Neural cell (in vitro differentiated cells): ENCODE measurements around the gene CTTNBP2NL. TPM values are rescaled to one million over a fixed set of nuclear protein-coding genes. Genes with fewer than 3 reads are reported as not detected.

Experiments
- H2AFZ ChIP-seq: fragments of 200-600, 300-800 bp; sonication (generic), shearing (Covaris generic); 2 replicates; pipeline ENCODE4 v1.6.0; 2014; ENCODE audit warnings: low read depth, mild to moderate bottlenecking, antibody characterized with exemption, low read length, moderate library complexity
- H3F3A ChIP-seq: fragments of 200-600 bp; shearing (Covaris generic); 2 replicates; pipeline ENCODE4 v1.6.1; 2016; ENCODE audit warnings: mild to moderate bottlenecking, moderate library complexity, mixed read lengths, antibody characterized with exemption, low read length; ENCODE audit not compliant: insufficient read depth, poor library complexity, severe bottlenecking
- H3K27ac ChIP-seq: fragments of 200-600, 300-800 bp; sonication (generic), shearing (Covaris generic); 2 replicates; pipeline ENCODE4 v1.5.1; 2014; ENCODE audit warnings: mild to moderate bottlenecking, low read length, moderate library complexity
- H3K27me3 ChIP-seq: fragments of 300-800, 200-600 bp; sonication (generic), shearing (Covaris generic); 2 replicates; pipeline ENCODE4 v1.6.0; 2014; ENCODE audit warnings: mild to moderate bottlenecking, low read depth, low read length, moderate library complexity; ENCODE audit not compliant: insufficient read depth
- H3K36me3 ChIP-seq: fragments of 300-800, 200-600 bp; sonication (generic), shearing (Covaris generic); 2 replicates; pipeline ENCODE4 v1.5.1; 2014; ENCODE audit warnings: mild to moderate bottlenecking, antibody characterized with exemption, low read length, moderate library complexity; ENCODE audit not compliant: insufficient read depth
- H3K4me2 ChIP-seq: fragments of 300-800, 200-600 bp; sonication (generic), shearing (Covaris generic); 2 replicates; pipeline ENCODE4 v1.6.0; 2014; ENCODE audit warnings: mild to moderate bottlenecking, low read length
- H3K4me3 ChIP-seq: fragments of 300-800, 200-600 bp; sonication (generic), shearing (Covaris generic); 2 replicates; pipeline ENCODE4 v1.5.1; 2014; ENCODE audit warnings: mild to moderate bottlenecking, low read length, moderate library complexity
- H3K79me2 ChIP-seq: fragments of 200-600 bp; shearing (Covaris generic); replicated peaks from 2 replicates; pipeline ENCODE4 v1.6.0; 2014; ENCODE audit warnings: mild to moderate bottlenecking, low read length, moderate library complexity; ENCODE audit not compliant: insufficient read depth
- H3K9ac ChIP-seq: fragments of 300-800, 200-600 bp; sonication (generic), shearing (Covaris generic); 2 replicates; pipeline ENCODE4 v1.6.1; 2016; ENCODE audit warnings: mild to moderate bottlenecking, low read length, mixed read lengths
- H3K9me2 ChIP-seq: fragments of 200-600 bp; shearing (Covaris generic); 2 replicates; pipeline ENCODE4 v1.6.1; 2016; ENCODE audit warnings: mild to moderate bottlenecking, low read length, mixed read lengths; ENCODE audit not compliant: insufficient read depth
- H3K9me3 ChIP-seq: fragments of 200-600, 300-800 bp; sonication (generic), shearing (Covaris generic); 2 replicates; pipeline ENCODE4 v1.6.1; 2016; ENCODE audit warnings: mild to moderate bottlenecking, mixed run types, low read length, moderate library complexity, mixed read lengths
- H4K20me1 ChIP-seq: fragments of 200-600 bp; shearing (Covaris generic); 2 replicates; pipeline ENCODE4 v1.6.1; 2016; ENCODE audit warnings: mild to moderate bottlenecking, mixed run types; ENCODE audit not compliant: insufficient read depth
- CTCF ChIP-seq: fragments of 450-650 bp; IDR thresholded peaks from 2 replicates; pipeline ENCODE4 v1.5.1; 2014; ENCODE audit warnings: antibody characterized with exemption, mild to moderate bottlenecking, moderate library complexity; ENCODE audit not compliant: poor library complexity, severe bottlenecking
- EP300 ChIP-seq: fragments of 450-650 bp; conservative IDR thresholded peaks from 2 replicates; pipeline ENCODE4 v1.6.1; 2014; ENCODE audit warnings: antibody characterized with exemption, mild to moderate bottlenecking, moderate library complexity; ENCODE audit not compliant: poor library complexity, severe bottlenecking
- EZH2 ChIP-seq: fragments of 200-600, 300-800 bp; shearing (Covaris generic), sonication (generic); IDR thresholded peaks from 2 replicates; pipeline ENCODE4 v1.6.1; 2014; ENCODE audit warnings: antibody characterized with exemption, low read length, borderline replicate concordance, mild to moderate bottlenecking; ENCODE audit not compliant: insufficient read depth, poor library complexity, severe bottlenecking
- MXI1 ChIP-seq: fragments of 450-650 bp; conservative IDR thresholded peaks from 2 replicates; pipeline ENCODE4 v1.6.1; 2014; ENCODE audit warnings: antibody characterized with exemption, mild to moderate bottlenecking; ENCODE audit not compliant: poor library complexity, severe bottlenecking
- POLR2AphosphoS5 ChIP-seq: IDR thresholded peaks from 2 replicates; pipeline ENCODE4 v1.6.1; 2012
- RAD21 ChIP-seq: fragments of 450-650 bp; conservative IDR thresholded peaks from 2 replicates; pipeline ENCODE4 v1.6.1; 2014; ENCODE audit warnings: antibody characterized with exemption, mild to moderate bottlenecking, moderate library complexity
- REST ChIP-seq: IDR thresholded peaks from 2 replicates; pipeline ENCODE4 v1.6.1; 2012; ENCODE audit warnings: borderline replicate concordance
- SMC3 ChIP-seq: fragments of 450-650 bp; conservative IDR thresholded peaks from 2 replicates; pipeline ENCODE4 v1.6.1; 2014; ENCODE audit warnings: antibody characterized with exemption, mild to moderate bottlenecking, moderate library complexity; ENCODE audit not compliant: poor library complexity
- TAF1 ChIP-seq: IDR thresholded peaks from 2 replicates; pipeline ENCODE4 v1.6.1; 2012; ENCODE audit warnings: low read depth
- polyA plus RNA-seq: library from polyadenylated mRNA; depleted of rRNA; stranded (reverse); fragments of >200 nt; gene quantifications from 2 replicates; pipeline ENCODE4 v1.2.3, GENCODE V29; 2014

Gene CTTNBP2NL
- polyA plus RNA-seq, 1 donor from 2014 or later: 11.8 TPM

- peaks cover 10% of the 10 kb centered on the region for H3K36me3 ChIP-seq
- H3K9me3 ChIP-seq: no peaks in the 10 kb centered on the region
- H3F3A ChIP-seq: no peaks in the 10 kb centered on the region
- peaks cover 36% of the 10 kb centered on the region for H3K79me2 ChIP-seq
- H3K4me3 ChIP-seq: no peak overlapping the region
- no peaks in the 10 kb centered on the region for H3K27me3 ChIP-seq
- TF ChIP-seq EP300: no peak
- no peak for TF ChIP-seq SMC3
- H3K9ac ChIP-seq: no peak overlapping the region
- no peak overlapping the region for H2AFZ ChIP-seq
- H3K27ac ChIP-seq: no peak overlapping the region
- no peak overlapping the region for H3K4me2 ChIP-seq
- H3K9me2 ChIP-seq: no peaks in the 10 kb centered on the region
- no peaks in the 10 kb centered on the region for H4K20me1 ChIP-seq
Observed at GRCh38 chr1:112429749-112430148, 33.7 kb downstream of the CTTNBP2NL start.

- Histone ChIP-seq H3K4me3 (no peak overlapping the region), H3K9me2 (no peaks in the 10 kb centered on the region), H3F3A (no peaks in the 10 kb centered on the region), H3K79me2 (peaks cover 30% of the 10 kb centered on the region), H4K20me1 (no peaks in the 10 kb centered on the region), H2AFZ (no peak overlapping the region), H3K4me2 (no peak overlapping the region), H3K9ac (no peak overlapping the region), H3K27ac (no peak overlapping the region), H3K9me3 (no peaks in the 10 kb centered on the region), H3K36me3 (peaks cover 10% of the 10 kb centered on the region), H3K27me3 (no peaks in the 10 kb centered on the region)
- TF ChIP-seq EZH2: no peak
- TF ChIP-seq MXI1: no peak
- no peak for TF ChIP-seq SMC3
- no peak for TF ChIP-seq POLR2AphosphoS5
- no peak for TF ChIP-seq TAF1
- no peak for TF ChIP-seq REST
- no peak for TF ChIP-seq EP300
- TF ChIP-seq CTCF: no peak
- TF ChIP-seq RAD21: no peak
Observed at GRCh38 chr1:112431038-112431437, 35.0 kb downstream of the CTTNBP2NL start.

GRCh38 chr1:112435448-112435847 is 39.4 kb downstream of the CTTNBP2NL start:
- no peaks in the 10 kb centered on the region for H3K9me2 ChIP-seq
- TF ChIP-seq MXI1: no peak
- TF ChIP-seq REST: no peak
- TF ChIP-seq TAF1: no peak
- TF ChIP-seq SMC3: no peak
- TF ChIP-seq CTCF: no peak
- no peak for TF ChIP-seq POLR2AphosphoS5
- no peak for TF ChIP-seq RAD21
- TF ChIP-seq EP300: no peak
- TF ChIP-seq EZH2: no peak
- H2AFZ ChIP-seq: no peak overlapping the region
- H3K27ac ChIP-seq: no peak overlapping the region
- H3K9ac ChIP-seq: no peak overlapping the region
- no peak overlapping the region for H3K4me2 ChIP-seq
- peaks cover 15% of the 10 kb centered on the region for H3K36me3 ChIP-seq
- no peak overlapping the region for H3K4me3 ChIP-seq
- peaks cover 2% of the 10 kb centered on the region for H4K20me1 ChIP-seq
- no peaks in the 10 kb centered on the region for H3K9me3 ChIP-seq
- no peaks in the 10 kb centered on the region for H3K27me3 ChIP-seq
- H3F3A ChIP-seq: no peaks in the 10 kb centered on the region
- peaks cover 24% of the 10 kb centered on the region for H3K79me2 ChIP-seq
